Gastrocnemius medialis (tissue), 4 donors: ENCODE results near the gene GLI3. TPM values are rescaled to one million over a fixed set of nuclear protein-coding genes. Genes with fewer than 3 reads are reported as not detected.
A peak's percentile ranks its signal among the peaks of the same experiment; 100 is the strongest.

Experiments used
- ATAC-seq, 2 donors: fragments of 150-250 bp; one replicate each; pipeline ENCODE4 v1.9.1; 2016
- DNase-seq, 2 donors: peaks; one replicate each; pipeline ENCODE4 v3.0.0-alpha.2; 2019
- H3K27ac ChIP-seq, 4 donors: fragments of 200-600 bp; sonication (generic); 1 replicate in 1 of 4; 2 replicates in 3 of 4; pipeline ENCODE4 v1.5.1; 2016 to 2018; ENCODE audit warnings: mild to moderate bottlenecking in 2 of 4, moderate library complexity in 1 of 4
- H3K27me3 ChIP-seq, 3 donors: fragments of 200-600 bp; sonication (generic) in 2 of 3; 1 replicate in 1 of 3; 2 replicates in 2 of 3; pipeline versions ENCODE4 v1.5.1 to v1.6.0; 2016 to 2019; ENCODE audit warnings: mild to moderate bottlenecking in 1 of 3, moderate library complexity in 1 of 3
- H3K36me3 ChIP-seq, 2 donors: fragments of 200-600 bp; sonication (generic) in 1 of 2; one replicate each; pipeline ENCODE4 v1.5.1; 2017 to 2018
- H3K4me1 ChIP-seq, 2 donors: fragments of 200-600 bp; sonication (generic) in 1 of 2; one replicate each; pipeline ENCODE4 v1.5.1; 2016 to 2017; ENCODE audit warnings: mild to moderate bottlenecking in 2 of 2
- H3K4me3 ChIP-seq, 4 donors: fragments of 200-600 bp; sonication (generic) in 3 of 4; 1 replicate in 1 of 4; 2 replicates in 3 of 4; pipeline ENCODE4 v1.5.1; 2016 to 2019; ENCODE audit warnings: mild to moderate bottlenecking in 2 of 4
- H3K9me3 ChIP-seq, 3 donors: fragments of 200-600 bp; sonication (generic) in 2 of 3; 1 replicate in 1 of 3; 2 replicates in 2 of 3; pipeline ENCODE4 v1.5.1; 2016 to 2019
- POLR2A ChIP-seq, 2 donors: fragments of 450-650 bp; IDR thresholded peaks; one replicate each; pipeline ENCODE4 v1.6.1; 2017; ENCODE audit warnings: antibody characterized with exemption in 2 of 2, mild to moderate bottlenecking in 2 of 2, moderate library complexity in 2 of 2
- in situ Hi-C, 4 donors: fragments of 200-750 bp; cut with MboI; loops; one replicate each; pipeline versions ENCODE4 v1.15.0 to v1.8.0; 2017; ENCODE audit warnings: low sequenced_read_pairs in 4 of 4
- intact Hi-C: fragments of 100-400 bp; cut with DNase I; formaldehyde crosslinking; loops from one replicate; pipeline ENCODE4 v1.15.1; 2023; ENCODE audit warnings: low total_unique reads
- total RNA-seq, 4 donors: library from RNA; depleted of rRNA; stranded (reverse); fragments of >200 nt; gene quantifications; one replicate each; pipeline versions ENCODE4 v1.1.0 to v1.2.3, GENCODE V29; 2016
- TF ChIP-seq, protein P1 (sequence below), 5 experiments: fragments of 450-650 bp in 3 of 5; fragments of 200-600 bp in 2 of 5; sonication (generic) in 2 of 5; IDR thresholded peaks in 4 of 5; conservative IDR thresholded peaks in 1 of 5; 1 replicate in 4 of 5; 2 replicates in 1 of 5; pipeline ENCODE4 v1.5.1; 2016 to 2019; ENCODE audit warnings: antibody characterized with exemption in 5 of 5, mild to moderate bottlenecking in 3 of 5, moderate library complexity in 3 of 5

Gene GLI3
- total RNA-seq, 4 donors from 2014 or later = 0.46 to 1.6 (median 0.81) TPM

DNA sequence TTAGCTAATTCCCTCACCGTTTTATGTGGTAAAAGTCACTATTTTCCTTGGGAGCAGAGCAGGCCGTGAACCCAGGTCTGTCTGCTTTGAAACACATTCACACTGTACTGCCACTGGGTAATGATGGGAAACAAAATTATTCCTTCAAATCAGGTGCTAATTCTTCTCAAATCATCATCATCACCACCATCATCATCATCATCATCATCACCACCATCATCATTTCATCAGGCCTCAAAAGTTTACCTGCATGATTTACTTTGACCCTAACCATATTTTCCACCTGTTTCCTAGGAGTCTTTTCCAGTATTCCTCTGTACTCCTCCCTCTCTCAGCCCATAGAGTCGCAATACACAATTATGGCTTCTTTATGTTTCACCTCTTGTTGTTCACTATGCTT is 220.5 kb downstream of the GLI3 start:
- TF ChIP-seq, protein P1, sequence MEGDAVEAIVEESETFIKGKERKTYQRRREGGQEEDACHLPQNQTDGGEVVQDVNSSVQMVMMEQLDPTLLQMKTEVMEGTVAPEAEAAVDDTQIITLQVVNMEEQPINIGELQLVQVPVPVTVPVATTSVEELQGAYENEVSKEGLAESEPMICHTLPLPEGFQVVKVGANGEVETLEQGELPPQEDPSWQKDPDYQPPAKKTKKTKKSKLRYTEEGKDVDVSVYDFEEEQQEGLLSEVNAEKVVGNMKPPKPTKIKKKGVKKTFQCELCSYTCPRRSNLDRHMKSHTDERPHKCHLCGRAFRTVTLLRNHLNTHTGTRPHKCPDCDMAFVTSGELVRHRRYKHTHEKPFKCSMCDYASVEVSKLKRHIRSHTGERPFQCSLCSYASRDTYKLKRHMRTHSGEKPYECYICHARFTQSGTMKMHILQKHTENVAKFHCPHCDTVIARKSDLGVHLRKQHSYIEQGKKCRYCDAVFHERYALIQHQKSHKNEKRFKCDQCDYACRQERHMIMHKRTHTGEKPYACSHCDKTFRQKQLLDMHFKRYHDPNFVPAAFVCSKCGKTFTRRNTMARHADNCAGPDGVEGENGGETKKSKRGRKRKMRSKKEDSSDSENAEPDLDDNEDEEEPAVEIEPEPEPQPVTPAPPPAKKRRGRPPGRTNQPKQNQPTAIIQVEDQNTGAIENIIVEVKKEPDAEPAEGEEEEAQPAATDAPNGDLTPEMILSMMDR (IDR thresholded peaks at IDR 0.05 in 4 of 5, conservative IDR thresholded peaks at IDR 0.05 in 1 of 5) = no peak
- TF ChIP-seq POLR2A (IDR thresholded peaks at IDR 0.05) = no peak
- in situ Hi-C loops = no loop called here
- Histone ChIP-seq H3K4me3 (no peak overlapping the region), H3K4me1 (no peaks in the 10 kb centered on the region), H3K27me3 (no peaks in the 10 kb centered on the region), H3K9me3 (peaks cover 0 to 10% (median 4%) of the 10 kb centered on the region in 3 donors), H3K36me3 (no peaks in the 10 kb centered on the region), H3K27ac (no peak overlapping the region)
- intact Hi-C loops = no loop called here
- no peak for ATAC-seq
- DNase-seq = no peak

DNA sequence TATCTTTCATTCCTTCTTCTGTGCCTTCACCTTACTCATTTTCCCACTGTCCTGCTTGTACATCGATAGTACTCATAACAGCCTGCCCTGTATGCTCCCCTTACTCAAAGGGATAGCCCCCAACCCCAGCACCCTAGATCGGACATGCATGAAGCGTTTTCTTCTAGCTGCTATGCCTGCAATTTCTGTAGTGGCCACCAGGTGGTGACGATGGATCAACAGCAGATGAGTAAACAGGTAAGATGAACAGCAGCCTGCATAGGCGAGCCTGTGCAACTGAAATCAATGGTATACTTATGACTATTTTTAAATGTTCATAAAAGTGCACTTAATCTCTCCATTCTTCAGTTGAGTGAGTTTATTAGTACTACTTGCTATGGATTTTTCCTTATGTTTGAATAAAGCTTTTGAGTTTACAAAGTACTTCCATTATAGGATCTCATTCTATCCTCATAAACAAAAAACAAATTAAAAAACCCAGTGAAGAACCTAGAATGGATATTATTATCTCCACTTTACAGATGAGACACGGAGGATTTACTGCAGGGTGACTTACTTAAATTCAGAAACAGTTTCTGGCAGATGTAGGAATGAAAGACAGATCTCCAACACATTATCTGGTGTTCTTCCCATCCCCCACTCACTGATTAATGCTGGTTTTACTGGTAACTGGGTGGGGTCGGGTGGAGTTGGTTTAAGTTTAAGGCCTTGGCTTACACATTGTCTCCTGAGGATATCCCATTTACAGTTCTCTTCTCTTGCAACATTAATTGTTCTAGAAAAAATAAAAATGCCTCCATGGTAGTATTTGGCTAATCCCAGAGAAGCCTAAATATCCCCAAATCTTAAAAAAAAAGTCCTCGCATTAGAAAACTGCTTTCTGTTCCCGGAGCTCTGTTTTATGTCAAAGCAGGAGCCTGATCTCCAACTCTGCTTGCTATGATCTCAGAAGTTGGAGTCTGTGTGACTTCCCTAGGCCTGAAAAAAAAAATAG is 222.1 kb downstream of the GLI3 start:
- no peak overlapping the region for H3K27ac ChIP-seq
- TF ChIP-seq, protein P1 (IDR thresholded peaks at IDR 0.05 in 4 of 5, conservative IDR thresholded peaks at IDR 0.05 in 1 of 5) = peak; percentile 19 to 49 (median 35)
- TF ChIP-seq POLR2A (IDR thresholded peaks at IDR 0.05) = no peak
- H3K4me3 ChIP-seq = no peak overlapping the region
- H3K36me3 ChIP-seq = no peaks in the 10 kb centered on the region
- in situ Hi-C loops (no loop called here), intact Hi-C loops (no loop called here)
- ATAC-seq (no peak), DNase-seq (no peak)
- no peaks in the 10 kb centered on the region for H3K27me3 ChIP-seq
- H3K9me3 ChIP-seq = peaks cover 0 to 10% (median 4%) of the 10 kb centered on the region in 3 donors
- no peaks in the 10 kb centered on the region for H3K4me1 ChIP-seq

DNA sequence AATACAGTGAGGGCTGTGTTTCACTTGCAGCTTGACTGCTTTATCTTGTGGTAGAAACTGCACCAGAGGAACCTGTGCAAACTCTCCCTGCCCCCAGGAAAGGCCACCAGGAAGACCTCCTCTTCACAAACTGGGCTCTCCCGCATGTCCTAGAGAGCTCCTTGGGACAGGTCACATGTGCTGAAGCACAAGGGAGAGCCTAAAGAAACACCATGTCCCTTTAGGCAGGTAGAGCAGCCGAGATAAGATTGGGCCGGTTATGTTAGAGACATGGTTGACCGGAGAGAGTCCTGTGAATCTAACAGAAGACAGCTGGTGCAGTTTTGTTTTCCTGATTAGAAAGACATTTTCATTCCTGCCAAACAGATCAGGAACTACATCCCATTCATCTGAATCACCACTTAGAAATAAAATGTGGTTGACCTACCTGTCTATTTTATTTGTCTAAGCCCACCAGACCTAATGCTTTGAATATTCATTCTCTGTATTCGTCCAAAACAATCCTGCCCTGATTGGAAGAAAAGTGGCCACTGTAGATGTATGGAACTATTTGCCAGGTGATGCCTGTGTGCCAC is 224.1 kb downstream of the GLI3 start:
- DNase-seq = no peak
- H3K4me3 ChIP-seq = no peak overlapping the region
- no peak overlapping the region for H3K27ac ChIP-seq
- H3K36me3 ChIP-seq = no peaks in the 10 kb centered on the region
- H3K27me3 ChIP-seq = no peaks in the 10 kb centered on the region
- no peaks in the 10 kb centered on the region for H3K4me1 ChIP-seq
- in situ Hi-C loops = no loop called here
- TF ChIP-seq, protein P1 (IDR thresholded peaks at IDR 0.05 in 4 of 5, conservative IDR thresholded peaks at IDR 0.05 in 1 of 5) = no peak
- no peak for TF ChIP-seq POLR2A (IDR thresholded peaks at IDR 0.05)
- no peak for ATAC-seq
- peaks cover 0 to 10% (median 4%) of the 10 kb centered on the region in 3 donors for H3K9me3 ChIP-seq
- intact Hi-C loops = no loop called here

DNA sequence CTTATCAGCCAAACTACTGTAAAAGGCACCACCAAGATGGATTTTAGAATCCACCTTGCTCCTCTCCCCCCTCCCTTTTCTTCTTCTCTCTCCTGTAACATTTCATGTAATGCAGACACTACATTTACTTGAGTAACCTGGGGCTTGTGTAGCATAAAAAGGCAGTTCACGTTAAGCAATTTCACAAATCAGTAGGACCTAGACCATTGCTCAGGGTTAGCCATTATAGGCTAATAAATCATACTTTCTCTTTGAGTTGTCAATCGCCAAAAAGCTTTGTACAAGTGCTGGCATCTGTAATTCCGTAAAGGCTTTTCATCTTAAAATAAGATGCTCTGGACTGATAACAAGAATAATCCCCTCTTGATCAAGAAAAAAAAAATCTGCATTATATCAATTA is 224.7 kb downstream of the GLI3 start:
- no peak for DNase-seq
- peaks cover 0 to 10% (median 4%) of the 10 kb centered on the region in 3 donors for H3K9me3 ChIP-seq
- H3K27ac ChIP-seq = no peak overlapping the region
- intact Hi-C loops (no loop called here), in situ Hi-C loops (no loop called here)
- no peaks in the 10 kb centered on the region for H3K27me3 ChIP-seq
- no peaks in the 10 kb centered on the region for H3K4me1 ChIP-seq
- H3K36me3 ChIP-seq = no peaks in the 10 kb centered on the region
- ATAC-seq = no peak
- no peak for TF ChIP-seq POLR2A (IDR thresholded peaks at IDR 0.05)
- TF ChIP-seq, protein P1 (IDR thresholded peaks at IDR 0.05 in 4 of 5, conservative IDR thresholded peaks at IDR 0.05 in 1 of 5) = no peak
- H3K4me3 ChIP-seq = no peak overlapping the region
